SK-N-SH (cell line): ENCODE results near the gene GAS6. TPM values are rescaled to one million over a fixed set of nuclear protein-coding genes. Genes with fewer than 3 reads are reported as not detected.

Experiments used
- CTCF ChIA-PET: fragments of 300-600, 350-600 bp; formaldehyde crosslinking; extraction: SDS; loops from one replicate; lab custom pipeline; 2021; lab: Yijun Ruan, JAX
- POLR2A ChIA-PET: fragments of 350-600 bp; sonication (Branson Sonifier 250); formaldehyde crosslinking; extraction: SDS; loops from one replicate; lab custom pipeline; 2020; ENCODE audit warnings: antibody characterized with exemption, inconsistent platforms; lab: Yijun Ruan, JAX
- DNase-seq: peaks from one replicate; pipeline ENCODE4 v3.0.0; 2012
- H2AFZ ChIP-seq: fragments of 200-600 bp; sonication (generic); 2 replicates; pipeline ENCODE4 v1.8.1; 2016; ENCODE audit warnings: antibody characterized with exemption, mild to moderate bottlenecking, low read depth
- H3F3A ChIP-seq: fragments of 200-600 bp; sonication (generic); replicated peaks from 2 replicates; pipeline ENCODE3; 2016; ENCODE audit warnings: antibody characterized with exemption, mild to moderate bottlenecking; ENCODE audit not compliant: insufficient read depth
- H3K27ac ChIP-seq, 2 experiments: fragments of 200-500 bp in 1 of 2; fragments of 200-600 bp in 1 of 2; sonication (Bioruptor generic) in 1 of 2; sonication (generic), shearing (Covaris generic) in 1 of 2; 2 replicates each; pipeline versions ENCODE4 v1.5.1 to v1.6.1; 2014 to 2016; ENCODE audit warnings: low read depth in 2 of 2, inconsistent platforms in 1 of 2, low read length in 1 of 2, mild to moderate bottlenecking in 1 of 2, mixed read lengths in 1 of 2
- H3K27me3 ChIP-seq: fragments of 200-600 bp; sonication (generic), shearing (Covaris generic); 2 replicates; pipeline ENCODE4 v1.6.1; 2016; ENCODE audit warnings: mixed run types; ENCODE audit not compliant: insufficient read depth
- H3K36me3 ChIP-seq, 2 experiments: fragments of 200-500 bp in 1 of 2; fragments of 200-600 bp in 1 of 2; sonication (Bioruptor generic) in 1 of 2; sonication (generic) in 1 of 2; replicated peaks in 1 of 2; 2 replicates each; pipeline versions ENCODE3 to v1.5.1; 2014 to 2016; ENCODE audit warnings: low read length in 1 of 2, mild to moderate bottlenecking in 1 of 2; ENCODE audit not compliant: insufficient read depth in 2 of 2, control insufficient read depth in 1 of 2
- H3K4me1 ChIP-seq, 2 experiments: fragments of 200-500 bp in 1 of 2; fragments of 200-600 bp in 1 of 2; sonication (Bioruptor generic) in 1 of 2; sonication (generic), shearing (Covaris generic) in 1 of 2; 2 replicates each; pipeline versions ENCODE4 v1.5.1 to v1.6.1; 2014 to 2016; ENCODE audit warnings: low read depth in 1 of 2, low read length in 1 of 2, mixed run types in 1 of 2; ENCODE audit not compliant: insufficient read depth in 2 of 2, control insufficient read depth in 1 of 2
- H3K4me2 ChIP-seq: fragments of 200-600 bp; sonication (generic), shearing (Covaris generic); 2 replicates; pipeline ENCODE4 v1.6.1; 2017; ENCODE audit warnings: mixed run types
- H3K4me3 ChIP-seq, 2 experiments: fragments of 200-500 bp in 1 of 2; fragments of 200-600 bp in 1 of 2; sonication (Bioruptor generic) in 1 of 2; sonication (generic), shearing (Covaris generic) in 1 of 2; 2 replicates each; pipeline versions ENCODE4 v1.5.1 to v1.8.1; 2014 to 2016; ENCODE audit warnings: low read depth in 2 of 2, inconsistent platforms in 1 of 2, low read length in 1 of 2, mild to moderate bottlenecking in 1 of 2, mixed read lengths in 1 of 2, moderate library complexity in 1 of 2
- H3K79me2 ChIP-seq: fragments of 200-600 bp; sonication (generic); 2 replicates; pipeline ENCODE4 v1.8.1; 2017; ENCODE audit warnings: mild to moderate bottlenecking; ENCODE audit not compliant: insufficient read depth
- H3K9ac ChIP-seq: fragments of 200-600 bp; sonication (generic); 2 replicates; pipeline ENCODE4 v1.6.1; 2017; ENCODE audit warnings: mixed run types
- H3K9me2 ChIP-seq: fragments of 200-600 bp; sonication (generic); 2 replicates; pipeline ENCODE4 v1.6.1; 2017; ENCODE audit warnings: mixed run types
- H3K9me3 ChIP-seq: fragments of 200-600 bp; sonication (generic); 2 replicates; pipeline ENCODE4 v1.6.1; 2017; ENCODE audit warnings: mixed run types, mild to moderate bottlenecking, moderate library complexity
- H4K20me1 ChIP-seq: fragments of 200-600 bp; sonication (generic); 2 replicates; pipeline ENCODE4 v1.6.1; 2017; ENCODE audit warnings: mild to moderate bottlenecking, mixed run types; ENCODE audit not compliant: insufficient read depth
- CHD2 ChIP-seq: fragments of 150-350 bp; IDR thresholded peaks from 2 replicates; pipeline ENCODE4 v1.6.1; 2018; ENCODE audit warnings: low read length; ENCODE audit not compliant: partially characterized antibody
- EP300 ChIP-seq, 2 experiments: IDR thresholded peaks; 2 replicates each; pipeline versions ENCODE4 v1.4.0 to v1.6.1; 2012; ENCODE audit warnings: borderline replicate concordance in 1 of 2, low read depth in 1 of 2, low read length in 1 of 2
- FOSL2 ChIP-seq: IDR thresholded peaks from 2 replicates; pipeline ENCODE4 v1.4.0; 2012; ENCODE audit warnings: low read depth, mild to moderate bottlenecking, moderate library complexity, borderline replicate concordance
- FOXM1 ChIP-seq: IDR thresholded peaks from 2 replicates; pipeline ENCODE4 v1.4.0; 2012; ENCODE audit warnings: low read depth, mild to moderate bottlenecking
- GATA2 ChIP-seq: sonication (generic); formaldehyde crosslinking; IDR thresholded peaks from 2 replicates; pipeline ENCODE4 v1.5.0; 2020; ENCODE audit warnings: mild to moderate bottlenecking, missing genetic modification reagents
- MXI1 ChIP-seq: IDR thresholded peaks from 2 replicates; pipeline ENCODE4 v1.6.1; 2012; ENCODE audit warnings: mild to moderate bottlenecking, low read depth, low read length, improper control_type of control experiment
- NFIC ChIP-seq: IDR thresholded peaks from 2 replicates; pipeline ENCODE4 v1.4.0; 2012; ENCODE audit warnings: borderline replicate concordance
- NRF1 ChIP-seq: IDR thresholded peaks from 2 replicates; pipeline ENCODE4 v1.6.1; 2012; ENCODE audit warnings: low read depth, mild to moderate bottlenecking, low read length
- POLR2AphosphoS5 ChIP-seq: IDR thresholded peaks from 2 replicates; pipeline ENCODE4 v1.6.1; 2012; ENCODE audit warnings: low read depth, low read length
- SMC3 ChIP-seq: IDR thresholded peaks from 2 replicates; pipeline ENCODE4 v1.6.1; 2012; ENCODE audit warnings: low read depth, low read length, improper control_type of control experiment
- TAF1 ChIP-seq: IDR thresholded peaks from 2 replicates; pipeline ENCODE4 v1.6.1; 2012; ENCODE audit warnings: low read depth, mild to moderate bottlenecking, low read length, moderate library complexity, borderline replicate concordance
- TCF12 ChIP-seq: IDR thresholded peaks from 2 replicates; pipeline ENCODE4 v1.4.0; 2012
- WGBS: methylation state at CpG from one replicate; pipeline ENCODE4 v1.1.6; 2017; ENCODE audit warnings: low lambda C conversion rate; 5-methylcytosine and 5-hydroxymethylcytosine counted together
- polyA plus RNA-seq, 3 experiments: library from polyadenylated mRNA; depleted of rRNA; stranded (reverse); fragments of >200 nt; gene quantifications; 2 replicates each; pipeline ENCODE4 v1.2.3, GENCODE V29; 2012
- TF ChIP-seq, protein P1 (sequence below): IDR thresholded peaks from 2 replicates; pipeline ENCODE4; 2012

GAS6 gene
- polyA plus RNA-seq, 1 of the 3 experiments (the other 2 are of a cell fraction): 380 TPM

GRCh38 chr13:113836768-113837559 lies 26.9 kb downstream of the GAS6 start:
- Histone ChIP-seq H3K36me3 (peaks cover 2 to 34% of the 10 kb centered on the region in 2 experiments), H3K27ac (peak overlapping the region; percentile 99), H2AFZ (no peak overlapping the region), H3K27me3 (no peaks in the 10 kb centered on the region), H3F3A (peaks cover 25% of the 10 kb centered on the region), H3K9me2 (no peaks in the 10 kb centered on the region), H3K9me3 (no peaks in the 10 kb centered on the region), H4K20me1 (no peaks in the 10 kb centered on the region), H3K9ac (peak overlapping the region; percentile 88), H3K4me2 (peak overlapping the region; percentile 86), H3K79me2 (peaks cover 34% of the 10 kb centered on the region), H3K4me1 (peaks cover 34 to 52% of the 10 kb centered on the region in 2 experiments; a peak in 3 of 4 replicates), H3K4me3 (no peak overlapping the region)
- 30% methylated on average over 15 of the region's 19 CpGs for WGBS
- peak; percentile 74 for TF ChIP-seq MXI1
- peak; percentile 17; the same call in 1 of the 2 replicates for TF ChIP-seq TAF1
- TF ChIP-seq NRF1: no peak
- TF ChIP-seq FOSL2: no peak
- TF ChIP-seq NFIC: peak; percentile 25; the same call in 1 of the 2 replicates
- TF ChIP-seq, protein P1, sequence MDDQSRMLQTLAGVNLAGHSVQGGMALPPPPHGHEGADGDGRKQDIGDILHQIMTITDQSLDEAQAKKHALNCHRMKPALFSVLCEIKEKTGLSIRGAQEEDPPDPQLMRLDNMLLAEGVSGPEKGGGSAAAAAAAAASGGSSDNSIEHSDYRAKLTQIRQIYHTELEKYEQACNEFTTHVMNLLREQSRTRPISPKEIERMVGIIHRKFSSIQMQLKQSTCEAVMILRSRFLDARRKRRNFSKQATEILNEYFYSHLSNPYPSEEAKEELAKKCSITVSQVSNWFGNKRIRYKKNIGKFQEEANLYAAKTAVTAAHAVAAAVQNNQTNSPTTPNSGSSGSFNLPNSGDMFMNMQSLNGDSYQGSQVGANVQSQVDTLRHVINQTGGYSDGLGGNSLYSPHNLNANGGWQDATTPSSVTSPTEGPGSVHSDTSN: no peak
- TF ChIP-seq EP300 (IDR thresholded peaks at IDR 0.05; ENCODE audit: borderline replicate concordance in 1 of 2, low read depth in 1 of 2, low read length in 1 of 2): peak in 1 of 2 experiments; percentile 14; a peak in 2 of 4 replicates
- no peak; the same call in 1 of the 2 replicates for TF ChIP-seq FOXM1
- TF ChIP-seq GATA2: 0 out of 2 replicates have a peak, but pooled peaks have one; percentile 16
- no peak for TF ChIP-seq SMC3
- no peak for TF ChIP-seq CHD2
- TF ChIP-seq POLR2AphosphoS5: peak; percentile 26; the same call in 1 of the 2 replicates
- ChIA-PET CTCF (interaction anchor here (0.6 to 1.4 kb wide), 3 partner anchors 17 to 27 kb away, joined by 3 to 4 read pairs (median 3); partner anchors contain the start of gene GAS6), POLR2A (interaction anchor here (0.9 to 1.5 kb wide), 2 partner anchors 16 to 28 kb away, joined by 3 to 8 read pairs; no protein-coding TSS in a partner anchor)
- DNase-seq: peak; percentile 61

DNA sequence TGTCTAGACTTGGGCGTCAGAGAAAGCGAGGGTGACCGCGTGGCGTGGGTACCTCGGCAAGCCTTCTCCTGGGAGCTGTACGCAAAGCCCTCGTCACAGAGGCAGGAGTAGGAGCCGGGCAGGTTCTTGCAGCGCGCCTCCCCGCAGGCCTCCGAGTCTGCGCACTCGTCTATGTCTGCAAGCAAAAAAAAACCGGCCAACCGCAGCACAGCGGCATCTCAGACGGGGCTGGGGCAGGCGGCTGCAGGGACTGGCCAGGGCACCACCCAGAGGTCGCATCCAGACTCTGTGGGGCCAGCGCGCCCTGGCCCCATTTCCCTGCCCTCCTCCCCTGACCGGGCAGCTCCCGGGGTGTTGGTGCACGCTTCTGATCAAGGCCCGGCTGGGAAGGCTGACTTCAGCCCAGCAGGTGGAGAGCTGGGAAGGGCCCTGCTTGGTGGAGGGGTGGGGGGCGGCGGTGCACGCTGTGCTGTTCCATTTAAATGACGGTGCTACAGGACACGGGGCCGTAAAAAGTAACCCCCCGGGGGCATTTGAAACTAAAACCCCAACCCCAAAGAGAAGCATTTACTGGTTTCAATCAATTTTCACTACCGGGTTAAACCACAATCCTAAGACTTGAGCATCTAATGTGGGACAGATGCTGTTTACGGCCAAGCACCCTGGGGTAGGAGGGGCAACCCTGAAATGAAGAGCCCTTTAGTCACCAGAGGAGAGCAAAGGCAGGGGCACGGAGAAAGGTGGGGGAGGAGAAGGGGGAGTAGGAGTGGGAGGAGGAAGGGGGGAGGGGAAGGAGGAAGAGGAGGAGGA lies 28.2 kb downstream of the GAS6 start:
- TF ChIP-seq TCF12 (peak; percentile 68; the same call in 1 of the 2 replicates), EP300 (IDR thresholded peaks at IDR 0.05; ENCODE audit: borderline replicate concordance in 1 of 2, low read depth in 1 of 2, low read length in 1 of 2) (no peak; a peak in 1 of 4 replicates), POLR2AphosphoS5 (peak; percentile 38; the same call in 1 of the 2 replicates), FOXM1 (no peak)
- H3K4me2 ChIP-seq: no peak overlapping the region
- peak overlapping the region; percentile 41 to 73; a peak in 3 of 4 replicates for H3K27ac ChIP-seq
- H3K36me3 ChIP-seq: peaks cover 0 to 35% of the 10 kb centered on the region in 2 experiments
- H3K9me3 ChIP-seq: no peaks in the 10 kb centered on the region
- CTCF ChIA-PET: interaction anchor here (1.5 kb wide), 1 partner anchor 15 kb away, joined by 6 read pairs; no protein-coding TSS in a partner anchor
- H4K20me1 ChIP-seq: no peaks in the 10 kb centered on the region
- H3F3A ChIP-seq: peaks cover 23% of the 10 kb centered on the region
- POLR2A ChIA-PET: no interaction called here
- 83% methylated on average over 29 of the region's 37 CpGs for WGBS
- peaks cover 26% of the 10 kb centered on the region for H3K79me2 ChIP-seq
- no peaks in the 10 kb centered on the region for H3K27me3 ChIP-seq
- H2AFZ ChIP-seq: no peak overlapping the region
- peak; percentile 56 for DNase-seq
- no peak overlapping the region for H3K4me3 ChIP-seq
- H3K4me1 ChIP-seq: peaks cover 30 to 47% of the 10 kb centered on the region in 2 experiments; a peak in 3 of 4 replicates
- H3K9ac ChIP-seq: no peak overlapping the region
- no peaks in the 10 kb centered on the region for H3K9me2 ChIP-seq
